ENCODE results near the gene GPR78.

GRCh38 chr4:8582016-8582415 is 1.8 kb downstream of the GPR78 start:
- TF ChIP-seq CTCF (IDR thresholded peaks at IDR 0.05), result no peak
- TF ChIP-seq POLR2A (IDR thresholded peaks at IDR 0.05), result no peak
- TF ChIP-seq POLR2AphosphoS5 (IDR thresholded peaks at IDR 0.05; ENCODE audit: insufficient read depth in 1 of 2, low read depth in 1 of 2), result no peak
